ENCODE data around the gene VEZT. TPM values are rescaled to one million over a fixed set of nuclear protein-coding genes. Genes with fewer than 3 reads are reported as not detected.

Gene VEZT
- total and polyA plus RNA-seq, 4 donors, result 13.7 to 47.4 (median 22.0) TPM

GRCh38 chr12:95283371-95283770 is 65.8 kb downstream of the VEZT start:
- no peak for DNase-seq (ENCODE audit: low spot score)
- no peak overlapping the region for H3K4me3 ChIP-seq (ENCODE audit: low read depth in 1 of 3, low read length in 3 of 3)
- no peak overlapping the region for H3K27ac ChIP-seq (ENCODE audit: low read depth in 1 of 2, low read length in 2 of 2)
- H3K9ac ChIP-seq (ENCODE audit: low read depth in 1 of 2, low read length in 2 of 2), result no peak overlapping the region
- H3K36me3 ChIP-seq (ENCODE audit: control insufficient read depth in 4 of 4, insufficient read depth in 3 of 4, low read depth in 1 of 4, low read length in 3 of 4), result peaks cover 0 to 22% (median 7%) of the 10 kb centered on the region in 4 donors
- TF ChIP-seq RAD21 (IDR thresholded peaks at IDR 0.05) (no peak), FOXA2 (IDR thresholded peaks at IDR 0.05) (no peak), HNF4G (IDR thresholded peaks at IDR 0.05) (no peak), EGR1 (IDR thresholded peaks at IDR 0.05; ENCODE audit: low read depth in 2 of 2) (no peak), JUND (IDR thresholded peaks at IDR 0.05) (no peak), RXRA (IDR thresholded peaks at IDR 0.05) (no peak), GABPA (IDR thresholded peaks at IDR 0.05 in 1 of 2, conservative IDR thresholded peaks at IDR 0.05 in 1 of 2) (no peak), TAF1 (conservative IDR thresholded peaks at IDR 0.05) (no peak), HNF4A (conservative IDR thresholded peaks at IDR 0.05) (no peak), YY1 (IDR thresholded peaks at IDR 0.05) (no peak), FOXA1 (IDR thresholded peaks at IDR 0.05) (no peak), MAX (IDR thresholded peaks at IDR 0.05) (no peak)
- TF ChIP-seq, protein P1, sequence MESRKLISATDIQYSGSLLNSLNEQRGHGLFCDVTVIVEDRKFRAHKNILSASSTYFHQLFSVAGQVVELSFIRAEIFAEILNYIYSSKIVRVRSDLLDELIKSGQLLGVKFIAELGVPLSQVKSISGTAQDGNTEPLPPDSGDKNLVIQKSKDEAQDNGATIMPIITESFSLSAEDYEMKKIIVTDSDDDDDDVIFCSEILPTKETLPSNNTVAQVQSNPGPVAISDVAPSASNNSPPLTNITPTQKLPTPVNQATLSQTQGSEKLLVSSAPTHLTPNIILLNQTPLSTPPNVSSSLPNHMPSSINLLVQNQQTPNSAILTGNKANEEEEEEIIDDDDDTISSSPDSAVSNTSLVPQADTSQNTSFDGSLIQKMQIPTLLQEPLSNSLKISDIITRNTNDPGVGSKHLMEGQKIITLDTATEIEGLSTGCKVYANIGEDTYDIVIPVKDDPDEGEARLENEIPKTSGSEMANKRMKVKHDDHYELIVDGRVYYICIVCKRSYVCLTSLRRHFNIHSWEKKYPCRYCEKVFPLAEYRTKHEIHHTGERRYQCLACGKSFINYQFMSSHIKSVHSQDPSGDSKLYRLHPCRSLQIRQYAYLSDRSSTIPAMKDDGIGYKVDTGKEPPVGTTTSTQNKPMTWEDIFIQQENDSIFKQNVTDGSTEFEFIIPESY (IDR thresholded peaks at IDR 0.05), result no peak
- TF ChIP-seq, protein P2, sequence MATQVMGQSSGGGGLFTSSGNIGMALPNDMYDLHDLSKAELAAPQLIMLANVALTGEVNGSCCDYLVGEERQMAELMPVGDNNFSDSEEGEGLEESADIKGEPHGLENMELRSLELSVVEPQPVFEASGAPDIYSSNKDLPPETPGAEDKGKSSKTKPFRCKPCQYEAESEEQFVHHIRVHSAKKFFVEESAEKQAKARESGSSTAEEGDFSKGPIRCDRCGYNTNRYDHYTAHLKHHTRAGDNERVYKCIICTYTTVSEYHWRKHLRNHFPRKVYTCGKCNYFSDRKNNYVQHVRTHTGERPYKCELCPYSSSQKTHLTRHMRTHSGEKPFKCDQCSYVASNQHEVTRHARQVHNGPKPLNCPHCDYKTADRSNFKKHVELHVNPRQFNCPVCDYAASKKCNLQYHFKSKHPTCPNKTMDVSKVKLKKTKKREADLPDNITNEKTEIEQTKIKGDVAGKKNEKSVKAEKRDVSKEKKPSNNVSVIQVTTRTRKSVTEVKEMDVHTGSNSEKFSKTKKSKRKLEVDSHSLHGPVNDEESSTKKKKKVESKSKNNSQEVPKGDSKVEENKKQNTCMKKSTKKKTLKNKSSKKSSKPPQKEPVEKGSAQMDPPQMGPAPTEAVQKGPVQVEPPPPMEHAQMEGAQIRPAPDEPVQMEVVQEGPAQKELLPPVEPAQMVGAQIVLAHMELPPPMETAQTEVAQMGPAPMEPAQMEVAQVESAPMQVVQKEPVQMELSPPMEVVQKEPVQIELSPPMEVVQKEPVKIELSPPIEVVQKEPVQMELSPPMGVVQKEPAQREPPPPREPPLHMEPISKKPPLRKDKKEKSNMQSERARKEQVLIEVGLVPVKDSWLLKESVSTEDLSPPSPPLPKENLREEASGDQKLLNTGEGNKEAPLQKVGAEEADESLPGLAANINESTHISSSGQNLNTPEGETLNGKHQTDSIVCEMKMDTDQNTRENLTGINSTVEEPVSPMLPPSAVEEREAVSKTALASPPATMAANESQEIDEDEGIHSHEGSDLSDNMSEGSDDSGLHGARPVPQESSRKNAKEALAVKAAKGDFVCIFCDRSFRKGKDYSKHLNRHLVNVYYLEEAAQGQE (IDR thresholded peaks at IDR 0.05), result no peak
- TF ChIP-seq, protein P3, sequence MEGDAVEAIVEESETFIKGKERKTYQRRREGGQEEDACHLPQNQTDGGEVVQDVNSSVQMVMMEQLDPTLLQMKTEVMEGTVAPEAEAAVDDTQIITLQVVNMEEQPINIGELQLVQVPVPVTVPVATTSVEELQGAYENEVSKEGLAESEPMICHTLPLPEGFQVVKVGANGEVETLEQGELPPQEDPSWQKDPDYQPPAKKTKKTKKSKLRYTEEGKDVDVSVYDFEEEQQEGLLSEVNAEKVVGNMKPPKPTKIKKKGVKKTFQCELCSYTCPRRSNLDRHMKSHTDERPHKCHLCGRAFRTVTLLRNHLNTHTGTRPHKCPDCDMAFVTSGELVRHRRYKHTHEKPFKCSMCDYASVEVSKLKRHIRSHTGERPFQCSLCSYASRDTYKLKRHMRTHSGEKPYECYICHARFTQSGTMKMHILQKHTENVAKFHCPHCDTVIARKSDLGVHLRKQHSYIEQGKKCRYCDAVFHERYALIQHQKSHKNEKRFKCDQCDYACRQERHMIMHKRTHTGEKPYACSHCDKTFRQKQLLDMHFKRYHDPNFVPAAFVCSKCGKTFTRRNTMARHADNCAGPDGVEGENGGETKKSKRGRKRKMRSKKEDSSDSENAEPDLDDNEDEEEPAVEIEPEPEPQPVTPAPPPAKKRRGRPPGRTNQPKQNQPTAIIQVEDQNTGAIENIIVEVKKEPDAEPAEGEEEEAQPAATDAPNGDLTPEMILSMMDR (IDR thresholded peaks at IDR 0.05; ENCODE audit: low read depth, low read length, missing input control), result no peak
- 98% methylated on average over 1 of the region's 1 CpG for WGBS
- peaks cover 0 to 3% (median under 1%) of the 10 kb centered on the region in 4 donors for H3K4me1 ChIP-seq (ENCODE audit: control insufficient read depth in 4 of 4, insufficient read depth in 4 of 4, low read length in 3 of 4)
- H3K27me3 ChIP-seq (ENCODE audit: control insufficient read depth in 4 of 4, insufficient read depth in 4 of 4, low read length in 3 of 4), result no peaks in the 10 kb centered on the region
- no peaks in the 10 kb centered on the region for H3K9me3 ChIP-seq (ENCODE audit: control insufficient read depth in 4 of 4, low read length in 3 of 4)

- Histone ChIP-seq H3K9ac (ENCODE audit: low read depth in 1 of 2, low read length in 2 of 2) (no peak overlapping the region), H3K27ac (ENCODE audit: low read depth in 1 of 2, low read length in 2 of 2) (no peak overlapping the region), H3K9me3 (ENCODE audit: control insufficient read depth in 4 of 4, low read length in 3 of 4) (no peaks in the 10 kb centered on the region), H3K36me3 (ENCODE audit: control insufficient read depth in 4 of 4, insufficient read depth in 3 of 4, low read depth in 1 of 4, low read length in 3 of 4) (peaks cover 0 to 24% (median 10%) of the 10 kb centered on the region in 4 donors), H3K4me1 (ENCODE audit: control insufficient read depth in 4 of 4, insufficient read depth in 4 of 4, low read length in 3 of 4) (peaks cover 0 to 3% (median 0%) of the 10 kb centered on the region in 4 donors), H3K4me3 (ENCODE audit: low read depth in 1 of 3, low read length in 3 of 3) (no peak overlapping the region), H3K27me3 (ENCODE audit: control insufficient read depth in 4 of 4, insufficient read depth in 4 of 4, low read length in 3 of 4) (no peaks in the 10 kb centered on the region)
- TF ChIP-seq, protein P2 (IDR thresholded peaks at IDR 0.05), result no peak
- TF ChIP-seq MAX (IDR thresholded peaks at IDR 0.05) (no peak), RAD21 (IDR thresholded peaks at IDR 0.05) (no peak), HNF4A (conservative IDR thresholded peaks at IDR 0.05) (no peak), EGR1 (IDR thresholded peaks at IDR 0.05; ENCODE audit: low read depth in 2 of 2) (no peak), SP1 (IDR thresholded peaks at IDR 0.05) (no peak), FOXA2 (IDR thresholded peaks at IDR 0.05) (no peak), RXRA (IDR thresholded peaks at IDR 0.05) (no peak), NR2F2 (IDR thresholded peaks at IDR 0.05) (no peak)
- TF ChIP-seq, protein P4, sequence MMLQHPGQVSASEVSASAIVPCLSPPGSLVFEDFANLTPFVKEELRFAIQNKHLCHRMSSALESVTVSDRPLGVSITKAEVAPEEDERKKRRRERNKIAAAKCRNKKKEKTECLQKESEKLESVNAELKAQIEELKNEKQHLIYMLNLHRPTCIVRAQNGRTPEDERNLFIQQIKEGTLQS (IDR thresholded peaks at IDR 0.05), result no peak
- TF ChIP-seq, protein P1 (IDR thresholded peaks at IDR 0.05), result no peak
- 87% methylated on average over 3 of the region's 3 CpGs for WGBS
- no peak for DNase-seq (ENCODE audit: low spot score)
Observed at GRCh38 chr12:95286713-95287112, 69.1 kb downstream of the VEZT start.

All from liver (tissue), 9 donors.